ENCODE results near the gene WDR5.
A peak's percentile ranks its signal among the peaks of the same experiment; 100 is the strongest.

Gene WDR5

GRCh38 chr9:134158242-134158641, 22.4 kb downstream of the WDR5 start:
- no peak for DNase-seq (ENCODE audit: low read depth in 3 of 3)

GRCh38 chr9:134158753-134159392, 23.0 kb downstream of the WDR5 start:
- no peak for DNase-seq (ENCODE audit: low read depth in 3 of 3)

- DNase-seq (ENCODE audit: low read depth in 3 of 3): no peak
Observed at GRCh38 chr9:134159566-134160245, 23.8 kb downstream of the WDR5 start.

GRCh38 chr9:134161647-134162046, 25.8 kb downstream of the WDR5 start:
- DNase-seq (ENCODE audit: low read depth in 3 of 3): no peak

- no peak for DNase-seq (ENCODE audit: low read depth in 3 of 3)
Observed at GRCh38 chr9:134162212-134162775, 26.4 kb downstream of the WDR5 start.

GRCh38 chr9:134162926-134163370, 27.1 kb downstream of the WDR5 start:
- DNase-seq (ENCODE audit: low read depth in 3 of 3): no peak

- peak; percentile 28 to 63 (median 34) for DNase-seq (ENCODE audit: low read depth in 3 of 3)
Observed at GRCh38 chr9:134163371-134164196, 27.7 kb downstream of the WDR5 start.

- no peak for DNase-seq (ENCODE audit: low read depth in 3 of 3)
Observed at GRCh38 chr9:134164879-134165278, 29.0 kb downstream of the WDR5 start.

- peak; percentile 19 to 45 (median 28) for DNase-seq (ENCODE audit: low read depth in 3 of 3)
Observed at GRCh38 chr9:134165357-134166315, 29.8 kb downstream of the WDR5 start.

GRCh38 chr9:134166374-134166773, 30.5 kb downstream of the WDR5 start:
- no peak for DNase-seq (ENCODE audit: low read depth in 3 of 3)

GRCh38 chr9:134167530-134167931, 31.6 kb downstream of the WDR5 start:
- DNase-seq (ENCODE audit: low read depth in 3 of 3): no peak

GRCh38 chr9:134168757-134169550, 33.1 kb downstream of the WDR5 start:
- no peak for DNase-seq (ENCODE audit: low read depth in 3 of 3)

GRCh38 chr9:134169724-134170401, 34.0 kb downstream of the WDR5 start:
- no peak for DNase-seq (ENCODE audit: low read depth in 3 of 3)

GRCh38 chr9:134170532-134171315, 34.8 kb downstream of the WDR5 start:
- no peak for DNase-seq (ENCODE audit: low read depth in 3 of 3)

GRCh38 chr9:134171316-134172197, 35.7 kb downstream of the WDR5 start:
- no peak for DNase-seq (ENCODE audit: low read depth in 3 of 3)

- no peak for DNase-seq (ENCODE audit: low read depth in 3 of 3)
Observed at GRCh38 chr9:134172198-134173126, 36.6 kb downstream of the WDR5 start.
